Fibroblast of the aortic adventitia (primary cell): ENCODE results near the gene TSPAN13. TPM values are rescaled to one million over a fixed set of nuclear protein-coding genes. Genes with fewer than 3 reads are reported as not detected.

Source experiments
- DNase-seq: peaks from one replicate; pipeline ENCODE4 v3.0.0-alpha.2; 2010; ENCODE audit warnings: low read depth
- H3K4me3 ChIP-seq: 2 replicates; pipeline ENCODE4 v1.5.1; 2011; ENCODE audit warnings: low read depth, mild to moderate bottlenecking, control low read depth, low read length, moderate library complexity
- CTCF ChIP-seq: IDR thresholded peaks from 2 replicates; pipeline ENCODE4 v1.5.1; 2011; ENCODE audit warnings: mild to moderate bottlenecking, low read length, control low read depth, inconsistent platforms; ENCODE audit not compliant: insufficient read depth
- total RNA-seq: library from RNA; depleted of rRNA; stranded (reverse); fragments of >200 nt; gene quantifications from 2 replicates; pipeline ENCODE4 v1.2.3, GENCODE V29; 2012; ENCODE audit warnings: low replicate concordance

Gene TSPAN13
- total RNA-seq, 1 donor = 4.3 TPM

- H3K4me3 ChIP-seq = no peak overlapping the region
- DNase-seq = no peak
- no peak for TF ChIP-seq CTCF
Observed at GRCh38 chr7:16810573-16810972, 57.0 kb downstream of the TSPAN13 start.

GRCh38 chr7:16811551-16811950 lies 58.0 kb downstream of the TSPAN13 start:
- no peak overlapping the region for H3K4me3 ChIP-seq
- DNase-seq = peak; percentile 18

GRCh38 chr7:16812542-16813231 lies 59.1 kb downstream of the TSPAN13 start:
- no peak for TF ChIP-seq CTCF
- no peak overlapping the region for H3K4me3 ChIP-seq
- DNase-seq = no peak

More at GRCh38 chr7:16811551-16811950, 58.0 kb downstream of the TSPAN13 start:
- no peak for TF ChIP-seq CTCF

- no peak for DNase-seq
- H3K4me3 ChIP-seq = no peak overlapping the region
- TF ChIP-seq CTCF = no peak
Observed at GRCh38 chr7:16813232-16813616, 59.7 kb downstream of the TSPAN13 start.

- H3K4me3 ChIP-seq = no peak overlapping the region
- no peak for TF ChIP-seq CTCF
- DNase-seq = no peak
Observed at GRCh38 chr7:16815001-16815400, 61.4 kb downstream of the TSPAN13 start.

- H3K4me3 ChIP-seq = no peak overlapping the region
- no peak for DNase-seq
- no peak for TF ChIP-seq CTCF
Observed at GRCh38 chr7:16816824-16817223, 63.3 kb downstream of the TSPAN13 start.

- H3K4me3 ChIP-seq = no peak overlapping the region
- TF ChIP-seq CTCF = no peak
- peak; percentile 38 for DNase-seq
Observed at GRCh38 chr7:16817536-16817935, 64.0 kb downstream of the TSPAN13 start.
